ENCODE data around the gene ZFYVE21.

The ZFYVE21 gene

DNA sequence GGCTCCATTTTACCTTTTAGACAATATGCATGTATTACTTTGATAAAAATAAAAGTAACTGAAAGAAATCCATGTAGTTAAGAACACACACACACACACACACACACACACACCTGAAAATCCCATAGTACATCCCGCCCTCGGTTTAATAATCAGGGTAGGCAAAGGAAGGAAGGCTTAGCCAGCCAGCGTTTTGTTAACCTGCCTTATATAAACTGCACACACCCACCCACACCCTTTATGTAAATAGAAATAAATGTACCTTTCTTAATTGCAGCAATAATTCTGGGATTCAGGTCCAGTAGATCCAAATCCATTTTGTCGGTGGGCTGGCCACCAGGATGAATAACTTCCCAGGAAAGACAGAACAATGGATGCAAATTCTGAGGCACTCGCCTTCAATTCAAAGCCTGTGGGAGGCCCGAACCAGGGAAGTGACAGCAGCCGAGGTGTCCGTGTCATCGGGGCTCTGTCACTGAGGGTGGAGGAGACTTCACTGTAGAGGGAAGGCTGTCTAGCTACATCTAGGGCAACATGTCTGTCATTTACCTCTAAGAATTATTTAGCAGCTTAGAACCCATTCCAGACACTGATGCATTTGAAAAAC lies 4.7 kb upstream of the ZFYVE21 start:
- H4K8ac ChIP-seq (ENCODE audit: low read depth, low read length): no peak overlapping the region
- H3K36me3 ChIP-seq (replicated peaks in 1 of 2; ENCODE audit: control insufficient read depth in 2 of 2, insufficient read depth in 2 of 2, low read length in 2 of 2): peaks cover 27 to 81% of the 10 kb centered on the region in 2 donors
- H3K9ac ChIP-seq (ENCODE audit: low read depth, low read length, poor library complexity): no peak overlapping the region
- H3K4me1 ChIP-seq (ENCODE audit: control insufficient read depth in 2 of 2, insufficient read depth in 1 of 2, low read depth in 1 of 2, low read length in 2 of 2): peaks cover 10 to 12% of the 10 kb centered on the region in 2 donors
- H2BK5ac ChIP-seq (ENCODE audit: low read length): no peak overlapping the region
- H3K4me2 ChIP-seq (ENCODE audit: insufficient read depth, low read length, poor library complexity, severe bottlenecking): no peak overlapping the region
- no peak overlapping the region for H2BK12ac ChIP-seq (ENCODE audit: low read length)
- no peaks in the 10 kb centered on the region for H3K9me3 ChIP-seq (replicated peaks in 1 of 2; ENCODE audit: control insufficient read depth in 2 of 2, insufficient read depth in 1 of 2, low read depth in 1 of 2, low read length in 2 of 2)
- no peak overlapping the region for H3K27ac ChIP-seq (replicated peaks; ENCODE audit: low read length)
- no CpG with 5 or more reads among the region's 9 CpGs for WGBS, 2 donors (ENCODE audit: extremely low coverage in 2 of 2, insufficient read length in 2 of 2, insufficient replicate concordance in 1 of 2)
- no peak overlapping the region for H2AK5ac ChIP-seq (ENCODE audit: low read depth, low read length)
- no peak overlapping the region for H3K14ac ChIP-seq (ENCODE audit: low read length)
- no peak for DNase-seq (ENCODE audit: low spot score)
- no peak overlapping the region for H2AFZ ChIP-seq (ENCODE audit: low read length)
- no peak overlapping the region for H2BK15ac ChIP-seq (ENCODE audit: low read length)
- no peaks in the 10 kb centered on the region for H3K27me3 ChIP-seq (ENCODE audit: control insufficient read depth in 3 of 3, insufficient read depth in 3 of 3, low read depth in 1 of 3, low read length in 3 of 3)
- no peak overlapping the region for H4K91ac ChIP-seq (ENCODE audit: low read depth, low read length, poor library complexity)
- H2BK120ac ChIP-seq (ENCODE audit: low read depth, low read length): no peak overlapping the region
- H3K23ac ChIP-seq (ENCODE audit: low read depth, low read length, poor library complexity): no peak overlapping the region
- H3K4me3 ChIP-seq (ENCODE audit: low read length in 2 of 2): no peak overlapping the region
- H3K18ac ChIP-seq (ENCODE audit: low read length): no peak overlapping the region
- no peak overlapping the region for H3K4ac ChIP-seq (ENCODE audit: low read length)
- peaks cover 24% of the 10 kb centered on the region for H3K79me1 ChIP-seq (ENCODE audit: low read depth, low read length)

DNA sequence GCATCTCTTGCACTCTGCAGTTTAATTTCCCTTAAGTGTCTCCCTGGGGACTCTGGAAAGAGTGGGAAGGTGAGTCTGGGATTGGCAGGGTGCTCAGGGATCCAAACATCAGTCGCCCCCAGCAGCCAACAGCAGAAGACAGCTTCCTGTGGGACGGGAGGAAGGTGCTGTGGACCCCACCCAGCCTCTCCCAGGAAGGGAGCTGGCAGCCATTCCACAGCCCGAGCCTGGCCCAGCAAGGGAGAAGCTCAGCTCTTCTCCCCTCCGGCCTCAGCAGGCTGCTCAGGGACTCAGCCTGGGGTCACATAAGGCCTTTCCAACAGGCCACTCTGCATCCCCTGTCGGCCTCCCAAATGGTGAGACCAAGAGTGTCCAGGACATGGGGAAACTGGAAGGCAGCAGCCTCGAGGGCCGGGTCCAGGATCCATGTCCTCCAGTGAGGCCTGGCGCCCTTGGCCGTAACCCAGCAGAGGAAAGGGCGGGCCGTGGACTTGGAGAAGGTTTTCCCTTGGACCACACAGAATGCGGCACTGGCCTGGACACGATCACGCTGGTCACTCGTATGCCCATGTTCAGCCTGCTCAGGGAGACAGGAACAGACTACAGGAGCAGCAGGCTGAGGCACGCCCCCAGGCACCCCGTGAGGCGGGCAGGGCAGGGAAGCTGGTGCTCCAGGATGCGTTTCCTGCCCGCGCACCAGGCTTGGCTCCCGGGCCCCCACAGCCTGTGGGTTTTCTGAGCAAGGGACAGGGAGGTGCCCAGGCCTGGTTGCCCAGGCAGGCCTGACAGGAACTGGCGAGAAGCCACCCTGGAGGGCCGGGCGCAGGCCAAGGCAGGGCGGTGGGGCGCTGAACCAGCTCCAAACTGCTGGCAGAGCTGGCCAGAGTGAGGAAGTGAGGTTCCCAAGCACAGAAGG lies 3.8 kb upstream of the ZFYVE21 start:
- H3K9me3 ChIP-seq (replicated peaks in 1 of 2; ENCODE audit: control insufficient read depth in 2 of 2, insufficient read depth in 1 of 2, low read depth in 1 of 2, low read length in 2 of 2): no peaks in the 10 kb centered on the region
- no peak overlapping the region for H3K4ac ChIP-seq (ENCODE audit: low read length)
- peak overlapping the region; percentile 80 for H3K23ac ChIP-seq (ENCODE audit: low read depth, low read length, poor library complexity)
- peak overlapping the region; percentile 26 for H2BK15ac ChIP-seq (ENCODE audit: low read length)
- H3K4me1 ChIP-seq (ENCODE audit: control insufficient read depth in 2 of 2, insufficient read depth in 1 of 2, low read depth in 1 of 2, low read length in 2 of 2): peaks cover 13 to 18% of the 10 kb centered on the region in 2 donors
- peaks cover 26% of the 10 kb centered on the region for H3K79me1 ChIP-seq (ENCODE audit: low read depth, low read length)
- H2AK5ac ChIP-seq (ENCODE audit: low read depth, low read length): no peak overlapping the region
- H3K27me3 ChIP-seq (ENCODE audit: control insufficient read depth in 3 of 3, insufficient read depth in 3 of 3, low read depth in 1 of 3, low read length in 3 of 3): no peaks in the 10 kb centered on the region
- peak overlapping the region; percentile 58 for H2BK12ac ChIP-seq (ENCODE audit: low read length)
- WGBS, 2 donors (ENCODE audit: extremely low coverage in 2 of 2, insufficient read length in 2 of 2, insufficient replicate concordance in 1 of 2): no CpG with 5 or more reads among the region's 27 CpGs
- H3K4me3 ChIP-seq (ENCODE audit: low read length in 2 of 2): no peak overlapping the region
- DNase-seq (ENCODE audit: low spot score): no peak
- H3K36me3 ChIP-seq (replicated peaks in 1 of 2; ENCODE audit: control insufficient read depth in 2 of 2, insufficient read depth in 2 of 2, low read length in 2 of 2): peaks cover 23 to 72% of the 10 kb centered on the region in 2 donors
- H4K91ac ChIP-seq (ENCODE audit: low read depth, low read length, poor library complexity): no peak overlapping the region
- peak overlapping the region; percentile 48 for H3K18ac ChIP-seq (ENCODE audit: low read length)
- peak overlapping the region; percentile 7 for H3K27ac ChIP-seq (replicated peaks; ENCODE audit: low read length)
- H3K14ac ChIP-seq (ENCODE audit: low read length): no peak overlapping the region
- peak overlapping the region; percentile 21 for H3K9ac ChIP-seq (ENCODE audit: low read depth, low read length, poor library complexity)
- no peak overlapping the region for H2AFZ ChIP-seq (ENCODE audit: low read length)
- H4K8ac ChIP-seq (ENCODE audit: low read depth, low read length): peak overlapping the region; percentile 65
- peak overlapping the region; percentile 39 for H2BK5ac ChIP-seq (ENCODE audit: low read length)
- no peak overlapping the region for H2BK120ac ChIP-seq (ENCODE audit: low read depth, low read length)
- H3K4me2 ChIP-seq (ENCODE audit: insufficient read depth, low read length, poor library complexity, severe bottlenecking): no peak overlapping the region

DNA sequence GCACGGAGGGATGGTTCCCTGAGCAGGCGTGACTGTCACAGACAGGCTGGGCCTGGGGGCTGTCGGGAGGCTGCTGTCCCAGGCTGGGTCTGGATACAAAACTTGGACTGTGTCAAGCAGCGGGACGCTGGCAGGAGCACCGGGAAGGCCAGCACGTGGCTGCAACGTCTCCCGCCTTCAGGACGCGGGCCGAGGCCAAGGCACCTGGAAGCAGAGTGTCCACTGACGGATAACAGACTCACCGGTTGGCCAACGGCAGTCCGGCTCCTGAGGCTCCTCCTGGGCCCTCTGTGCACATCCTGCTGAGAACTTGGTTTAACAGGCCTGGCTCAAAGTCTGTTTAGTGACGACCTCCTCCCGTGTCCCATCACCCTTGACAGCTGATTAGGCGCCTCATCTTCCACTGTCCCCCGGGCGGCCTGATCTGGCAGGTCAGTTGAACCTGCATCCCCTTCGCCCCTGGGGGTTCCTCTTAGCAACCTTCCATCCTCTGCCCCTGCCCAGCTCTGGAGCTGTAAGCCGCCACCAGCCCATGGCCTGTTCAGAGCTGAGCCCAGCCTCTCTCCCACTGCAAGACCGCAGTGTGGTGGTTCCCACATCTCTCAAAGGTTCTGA lies 2.9 kb upstream of the ZFYVE21 start:
- peaks cover 31% of the 10 kb centered on the region for H3K79me1 ChIP-seq (ENCODE audit: low read depth, low read length)
- no peak overlapping the region for H4K91ac ChIP-seq (ENCODE audit: low read depth, low read length, poor library complexity)
- peak overlapping the region; percentile 75 for H2AK5ac ChIP-seq (ENCODE audit: low read depth, low read length)
- H3K4me3 ChIP-seq (ENCODE audit: low read length in 2 of 2): no peak overlapping the region
- H3K18ac ChIP-seq (ENCODE audit: low read length): peak overlapping the region; percentile 71
- H3K4me1 ChIP-seq (ENCODE audit: control insufficient read depth in 2 of 2, insufficient read depth in 1 of 2, low read depth in 1 of 2, low read length in 2 of 2): peaks cover 22 to 23% of the 10 kb centered on the region in 2 donors
- no peak overlapping the region for H2BK12ac ChIP-seq (ENCODE audit: low read length)
- H2AFZ ChIP-seq (ENCODE audit: low read length): no peak overlapping the region
- no peak overlapping the region for H3K4me2 ChIP-seq (ENCODE audit: insufficient read depth, low read length, poor library complexity, severe bottlenecking)
- H2BK5ac ChIP-seq (ENCODE audit: low read length): peak overlapping the region; percentile 39
- no peak overlapping the region for H3K27ac ChIP-seq (replicated peaks; ENCODE audit: low read length)
- no peak overlapping the region for H3K14ac ChIP-seq (ENCODE audit: low read length)
- peak overlapping the region; percentile 60 for H3K9ac ChIP-seq (ENCODE audit: low read depth, low read length, poor library complexity)
- peaks cover 17 to 69% of the 10 kb centered on the region in 2 donors for H3K36me3 ChIP-seq (replicated peaks in 1 of 2; ENCODE audit: control insufficient read depth in 2 of 2, insufficient read depth in 2 of 2, low read length in 2 of 2)
- H3K23ac ChIP-seq (ENCODE audit: low read depth, low read length, poor library complexity): peak overlapping the region; percentile 73
- no peak overlapping the region for H2BK120ac ChIP-seq (ENCODE audit: low read depth, low read length)
- H2BK15ac ChIP-seq (ENCODE audit: low read length): no peak overlapping the region
- H4K8ac ChIP-seq (ENCODE audit: low read depth, low read length): no peak overlapping the region
- no CpG with 5 or more reads among the region's 24 CpGs for WGBS, 2 donors (ENCODE audit: extremely low coverage in 2 of 2, insufficient read length in 2 of 2, insufficient replicate concordance in 1 of 2)
- H3K9me3 ChIP-seq (replicated peaks in 1 of 2; ENCODE audit: control insufficient read depth in 2 of 2, insufficient read depth in 1 of 2, low read depth in 1 of 2, low read length in 2 of 2): no peaks in the 10 kb centered on the region
- no peaks in the 10 kb centered on the region for H3K27me3 ChIP-seq (ENCODE audit: control insufficient read depth in 3 of 3, insufficient read depth in 3 of 3, low read depth in 1 of 3, low read length in 3 of 3)
- no peak overlapping the region for H3K4ac ChIP-seq (ENCODE audit: low read length)
- DNase-seq (ENCODE audit: low spot score): no peak
